Measurements from ENCODE around the gene CAMK2B.

CAMK2B gene

GRCh38 chr7:44185729-44186128 is 139.7 kb downstream of the CAMK2B start:
- Histone ChIP-seq H3K9ac (ENCODE audit: low read depth, low read length, poor library complexity, severe bottlenecking) (no peak overlapping the region), H2AFZ (ENCODE audit: low read length) (no peak overlapping the region), H4K20me1 (ENCODE audit: insufficient read depth, low read length, poor library complexity, severe bottlenecking) (no peaks in the 10 kb centered on the region), H3K36me3 (ENCODE audit: insufficient read depth, low read length) (no peaks in the 10 kb centered on the region), H3K4me3 (ENCODE audit: low read length, poor library complexity, severe bottlenecking) (no peak overlapping the region), H3K9me2 (replicated peaks; ENCODE audit: low read depth, low read length) (no peaks in the 10 kb centered on the region), H3K4me2 (ENCODE audit: low read depth, low read length, poor library complexity, severe bottlenecking) (no peak overlapping the region), H3K4me1 (ENCODE audit: insufficient read depth, low read length, poor library complexity, severe bottlenecking) (no peaks in the 10 kb centered on the region), H3K27me3 (ENCODE audit: insufficient read depth, low read length, poor library complexity, severe bottlenecking) (no peaks in the 10 kb centered on the region), H3K9me3 (ENCODE audit: insufficient read depth, low read depth, low read length) (peaks cover 3% of the 10 kb centered on the region; the same call in 1 of the 2 replicates), H3K79me2 (ENCODE audit: insufficient read depth, low read length) (no peaks in the 10 kb centered on the region), H3F3A (ENCODE audit: low read depth) (no peaks in the 10 kb centered on the region)
- no peak for TF ChIP-seq EZH2phosphoT487 (IDR thresholded peaks at IDR 0.05; ENCODE audit: borderline replicate concordance)
- TF ChIP-seq CTCF (conservative IDR thresholded peaks at IDR 0.05; ENCODE audit: low read length): no peak

- no peak for TF ChIP-seq CTCF (conservative IDR thresholded peaks at IDR 0.05; ENCODE audit: low read length)
- Histone ChIP-seq H4K20me1 (ENCODE audit: insufficient read depth, low read length, poor library complexity, severe bottlenecking) (no peaks in the 10 kb centered on the region), H3K4me2 (ENCODE audit: low read depth, low read length, poor library complexity, severe bottlenecking) (no peak overlapping the region), H3K4me3 (ENCODE audit: low read length, poor library complexity, severe bottlenecking) (no peak overlapping the region), H3K4me1 (ENCODE audit: insufficient read depth, low read length, poor library complexity, severe bottlenecking) (no peaks in the 10 kb centered on the region), H3K9me2 (replicated peaks; ENCODE audit: low read depth, low read length) (no peaks in the 10 kb centered on the region), H3K27me3 (ENCODE audit: insufficient read depth, low read length, poor library complexity, severe bottlenecking) (no peaks in the 10 kb centered on the region), H3K9ac (ENCODE audit: low read depth, low read length, poor library complexity, severe bottlenecking) (no peak overlapping the region), H3K9me3 (ENCODE audit: insufficient read depth, low read depth, low read length) (peaks cover 3% of the 10 kb centered on the region; the same call in 1 of the 2 replicates), H2AFZ (ENCODE audit: low read length) (no peak overlapping the region), H3F3A (ENCODE audit: low read depth) (no peaks in the 10 kb centered on the region), H3K36me3 (ENCODE audit: insufficient read depth, low read length) (no peaks in the 10 kb centered on the region), H3K79me2 (ENCODE audit: insufficient read depth, low read length) (no peaks in the 10 kb centered on the region)
Measured at GRCh38 chr7:44184873-44185446, 140.4 kb downstream of the CAMK2B start.

- H3K36me3 ChIP-seq (ENCODE audit: insufficient read depth, low read length): no peaks in the 10 kb centered on the region
- H3K9ac ChIP-seq (ENCODE audit: low read depth, low read length, poor library complexity, severe bottlenecking): no peak overlapping the region
- no peaks in the 10 kb centered on the region for H3K4me1 ChIP-seq (ENCODE audit: insufficient read depth, low read length, poor library complexity, severe bottlenecking)
- peaks cover 3% of the 10 kb centered on the region; the same call in 1 of the 2 replicates for H3K9me3 ChIP-seq (ENCODE audit: insufficient read depth, low read depth, low read length)
- no peak overlapping the region for H2AFZ ChIP-seq (ENCODE audit: low read length)
- no peaks in the 10 kb centered on the region for H3K27me3 ChIP-seq (ENCODE audit: insufficient read depth, low read length, poor library complexity, severe bottlenecking)
- no peak overlapping the region for H3K4me3 ChIP-seq (ENCODE audit: low read length, poor library complexity, severe bottlenecking)
- TF ChIP-seq CTCF (conservative IDR thresholded peaks at IDR 0.05; ENCODE audit: low read length) (no peak), EZH2phosphoT487 (IDR thresholded peaks at IDR 0.05; ENCODE audit: borderline replicate concordance) (no peak)
- H3F3A ChIP-seq (ENCODE audit: low read depth): no peaks in the 10 kb centered on the region
- no peak overlapping the region for H3K4me2 ChIP-seq (ENCODE audit: low read depth, low read length, poor library complexity, severe bottlenecking)
- no peaks in the 10 kb centered on the region for H3K9me2 ChIP-seq (replicated peaks; ENCODE audit: low read depth, low read length)
- no peaks in the 10 kb centered on the region for H4K20me1 ChIP-seq (ENCODE audit: insufficient read depth, low read length, poor library complexity, severe bottlenecking)
- no peaks in the 10 kb centered on the region for H3K79me2 ChIP-seq (ENCODE audit: insufficient read depth, low read length)
Measured at GRCh38 chr7:44184206-44184872, 141.1 kb downstream of the CAMK2B start.

Data from Loucy (cell line).